ENCODE measurements around the gene OGT.

OGT gene

GRCh38 chrX:71577682-71578081, 44.8 kb downstream of the OGT start:
- Histone ChIP-seq H3K27me3 (ENCODE audit: insufficient read depth, poor library complexity, severe bottlenecking) (no peaks in the 10 kb centered on the region), H3K27ac (replicated peaks) (no peak overlapping the region), H3K4me3 (replicated peaks; ENCODE audit: insufficient read depth, low read length) (no peak overlapping the region)
- TF ChIP-seq POLR2AphosphoS5 (IDR thresholded peaks at IDR 0.05; ENCODE audit: low read depth) (no peak), CTCF (IDR thresholded peaks at IDR 0.05; ENCODE audit: insufficient read depth, low read length) (no peak), SPI1 (IDR thresholded peaks at IDR 0.05; ENCODE audit: borderline replicate concordance, low read depth) (no peak), GABPA (IDR thresholded peaks at IDR 0.05; ENCODE audit: low read depth) (no peak)
- TF ChIP-seq, protein P1, sequence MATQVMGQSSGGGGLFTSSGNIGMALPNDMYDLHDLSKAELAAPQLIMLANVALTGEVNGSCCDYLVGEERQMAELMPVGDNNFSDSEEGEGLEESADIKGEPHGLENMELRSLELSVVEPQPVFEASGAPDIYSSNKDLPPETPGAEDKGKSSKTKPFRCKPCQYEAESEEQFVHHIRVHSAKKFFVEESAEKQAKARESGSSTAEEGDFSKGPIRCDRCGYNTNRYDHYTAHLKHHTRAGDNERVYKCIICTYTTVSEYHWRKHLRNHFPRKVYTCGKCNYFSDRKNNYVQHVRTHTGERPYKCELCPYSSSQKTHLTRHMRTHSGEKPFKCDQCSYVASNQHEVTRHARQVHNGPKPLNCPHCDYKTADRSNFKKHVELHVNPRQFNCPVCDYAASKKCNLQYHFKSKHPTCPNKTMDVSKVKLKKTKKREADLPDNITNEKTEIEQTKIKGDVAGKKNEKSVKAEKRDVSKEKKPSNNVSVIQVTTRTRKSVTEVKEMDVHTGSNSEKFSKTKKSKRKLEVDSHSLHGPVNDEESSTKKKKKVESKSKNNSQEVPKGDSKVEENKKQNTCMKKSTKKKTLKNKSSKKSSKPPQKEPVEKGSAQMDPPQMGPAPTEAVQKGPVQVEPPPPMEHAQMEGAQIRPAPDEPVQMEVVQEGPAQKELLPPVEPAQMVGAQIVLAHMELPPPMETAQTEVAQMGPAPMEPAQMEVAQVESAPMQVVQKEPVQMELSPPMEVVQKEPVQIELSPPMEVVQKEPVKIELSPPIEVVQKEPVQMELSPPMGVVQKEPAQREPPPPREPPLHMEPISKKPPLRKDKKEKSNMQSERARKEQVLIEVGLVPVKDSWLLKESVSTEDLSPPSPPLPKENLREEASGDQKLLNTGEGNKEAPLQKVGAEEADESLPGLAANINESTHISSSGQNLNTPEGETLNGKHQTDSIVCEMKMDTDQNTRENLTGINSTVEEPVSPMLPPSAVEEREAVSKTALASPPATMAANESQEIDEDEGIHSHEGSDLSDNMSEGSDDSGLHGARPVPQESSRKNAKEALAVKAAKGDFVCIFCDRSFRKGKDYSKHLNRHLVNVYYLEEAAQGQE (IDR thresholded peaks at IDR 0.05; ENCODE audit: insufficient replicate concordance, low read depth): no peak
- no peak for DNase-seq (ENCODE audit: low read depth in 1 of 2, low spot score in 1 of 2)

- DNase-seq (ENCODE audit: low read depth in 1 of 2, low spot score in 1 of 2): no peak
- TF ChIP-seq CTCF (IDR thresholded peaks at IDR 0.05; ENCODE audit: insufficient read depth, low read length): no peak
- Histone ChIP-seq H3K27ac (replicated peaks) (no peak within 1 kb of the TSS), H3K4me3 (replicated peaks; ENCODE audit: insufficient read depth, low read length) (no peak within 1 kb of the TSS), H3K27me3 (ENCODE audit: insufficient read depth, poor library complexity, severe bottlenecking) (no peaks in the 10 kb centered on the region)
Observed at GRCh38 chrX:71578253-71579135, 45.6 kb downstream of the OGT start, which contains the start of gene GCNA. TSS of gene GCNA (plus strand) at chrX:71578437. CDS start at chrX:71580822, 2,385 bp downstream.

- no peak overlapping the region for H3K4me3 ChIP-seq (replicated peaks; ENCODE audit: insufficient read depth, low read length)
- no peaks in the 10 kb centered on the region for H3K27me3 ChIP-seq (ENCODE audit: insufficient read depth, poor library complexity, severe bottlenecking)
- DNase-seq (ENCODE audit: low read depth in 1 of 2, low spot score in 1 of 2): no peak
- no peak overlapping the region for H3K27ac ChIP-seq (replicated peaks)
- no peak for TF ChIP-seq SPI1 (IDR thresholded peaks at IDR 0.05; ENCODE audit: borderline replicate concordance, low read depth)
Observed at GRCh38 chrX:71579136-71579989, 46.5 kb downstream of the OGT start.

DNA sequence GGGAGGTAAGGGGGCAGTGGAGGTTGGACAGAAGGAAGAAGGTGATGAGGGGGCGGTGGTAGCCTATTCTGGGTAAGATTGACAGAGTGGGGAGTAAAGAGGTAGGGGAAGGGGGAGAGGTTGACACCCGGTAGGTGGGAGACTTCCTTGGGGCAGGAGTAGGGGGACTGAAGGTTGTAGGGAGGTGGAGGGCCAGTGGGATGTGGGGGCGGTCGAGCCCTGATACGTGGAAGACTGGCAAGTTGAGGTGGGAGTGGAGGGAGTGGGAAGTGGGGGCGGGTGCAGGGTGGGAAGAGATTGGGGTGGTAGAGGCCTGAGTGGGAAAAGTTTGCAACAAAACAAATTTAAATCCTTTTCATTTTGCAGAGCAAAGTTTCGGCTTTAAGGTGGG, 47.1 kb downstream of the OGT start:
- H3K27ac ChIP-seq (replicated peaks): no peak overlapping the region
- no peak for DNase-seq (ENCODE audit: low read depth in 1 of 2, low spot score in 1 of 2)
- no peak overlapping the region for H3K4me3 ChIP-seq (replicated peaks; ENCODE audit: insufficient read depth, low read length)
- TF ChIP-seq GABPA (IDR thresholded peaks at IDR 0.05; ENCODE audit: low read depth) (no peak), CTCF (IDR thresholded peaks at IDR 0.05; ENCODE audit: insufficient read depth, low read length) (no peak), POLR2AphosphoS5 (IDR thresholded peaks at IDR 0.05; ENCODE audit: low read depth) (no peak)
- H3K27me3 ChIP-seq (ENCODE audit: insufficient read depth, poor library complexity, severe bottlenecking): no peaks in the 10 kb centered on the region

Measured in HL-60 (cell line).